Measurements from ENCODE around the gene CD177. TPM values are rescaled to one million over a fixed set of nuclear protein-coding genes. Genes with fewer than 3 reads are reported as not detected.
"Not testable (repeated sequence)": the region's sequence is repeated elsewhere in the genome, so short reads cannot be mapped to it uniquely, and the experiment has no call there.

CD177 gene
- total RNA-seq, 1 donor from 2014 or later, result 0.52 TPM

- no peak for DNase-seq (ENCODE audit: low read depth)
- TF ChIP-seq CTCF (conservative IDR thresholded peaks at IDR 0.05; ENCODE audit: low read depth, low read length), result no peak
- no peak overlapping the region for H3K4me3 ChIP-seq (ENCODE audit: low read depth, low read length)
These were observed 32.9 kb upstream of the CD177 start for GRCh38 chr19:43320546-43320945.

- DNase-seq (ENCODE audit: low read depth); H3K4me3 ChIP-seq (ENCODE audit: low read depth, low read length): not testable (repeated sequence)
These were observed 26.7 kb upstream of the CD177 start for GRCh38 chr19:43326761-43327160.

- H3K4me3 ChIP-seq (ENCODE audit: low read depth, low read length); DNase-seq (ENCODE audit: low read depth): not testable (repeated sequence)
These were observed 24.9 kb upstream of the CD177 start for GRCh38 chr19:43328561-43328960.

GRCh38 chr19:43329049-43329448 lies 24.4 kb upstream of the CD177 start:
- not testable (repeated sequence) for DNase-seq (ENCODE audit: low read depth); H3K4me3 ChIP-seq (ENCODE audit: low read depth, low read length)

- DNase-seq (ENCODE audit: low read depth), result no peak
- no peak overlapping the region for H3K4me3 ChIP-seq (ENCODE audit: low read depth, low read length)
- no peak for TF ChIP-seq CTCF (conservative IDR thresholded peaks at IDR 0.05; ENCODE audit: low read depth, low read length)
These were observed 23.5 kb upstream of the CD177 start for GRCh38 chr19:43329989-43330388.

GRCh38 chr19:43330726-43331434 lies 22.6 kb upstream of the CD177 start:
- no peak for TF ChIP-seq CTCF (conservative IDR thresholded peaks at IDR 0.05; ENCODE audit: low read depth, low read length)
- DNase-seq (ENCODE audit: low read depth), result no peak
- no peak overlapping the region for H3K4me3 ChIP-seq (ENCODE audit: low read depth, low read length)

- no peak for DNase-seq (ENCODE audit: low read depth)
- no peak for TF ChIP-seq CTCF (conservative IDR thresholded peaks at IDR 0.05; ENCODE audit: low read depth, low read length)
- H3K4me3 ChIP-seq (ENCODE audit: low read depth, low read length), result no peak overlapping the region
These were observed 22.0 kb upstream of the CD177 start for GRCh38 chr19:43331435-43332010.

GRCh38 chr19:43332058-43332922 lies 21.2 kb upstream of the CD177 start:
- DNase-seq (ENCODE audit: low read depth), result no peak
- H3K4me3 ChIP-seq (ENCODE audit: low read depth, low read length), result no peak overlapping the region
- no peak for TF ChIP-seq CTCF (conservative IDR thresholded peaks at IDR 0.05; ENCODE audit: low read depth, low read length)

GRCh38 chr19:43336508-43336907 lies 17.0 kb upstream of the CD177 start:
- not testable (repeated sequence) for H3K4me3 ChIP-seq (ENCODE audit: low read depth, low read length); DNase-seq (ENCODE audit: low read depth)
